Right ventricle myocardium superior (tissue), 1 donor: ENCODE data around the gene GNMT. TPM values are rescaled to one million over a fixed set of nuclear protein-coding genes. Genes with fewer than 3 reads are reported as not detected.
A peak's percentile ranks its signal among the peaks of the same experiment; 100 is the strongest.

Experiments used
- ATAC-seq: fragments of 200-7000 bp; cut with Tn5 transposase; one replicate; pipeline ENCODE4 v1.9.1; 2020; ENCODE audit warnings: mild to moderate bottlenecking; ENCODE audit not compliant: poor library complexity
- DNase-seq: peaks from one replicate; pipeline ENCODE4 v3.0.0-alpha.2; 2020
- intact Hi-C: fragments of 100-400 bp; cut with DNase I; formaldehyde crosslinking; loops from one replicate; pipeline ENCODE4 v1.11.2; 2022
- total RNA-seq: library from RNA; stranded (reverse); fragmentation: NEBNext Ultra II Directional; extraction: Animal tissue kit (Norgen Biotek cat#: 25700); gene quantifications from one replicate; pipeline ENCODE4 v1.2.1, GENCODE V29; 2021
- donor health status: DM: no; HTN: yes; CAD: no; lungs with severe emphysema.

GNMT gene
- total RNA-seq, 1 donor from 2014 or later, result 2.3 TPM

DNA sequence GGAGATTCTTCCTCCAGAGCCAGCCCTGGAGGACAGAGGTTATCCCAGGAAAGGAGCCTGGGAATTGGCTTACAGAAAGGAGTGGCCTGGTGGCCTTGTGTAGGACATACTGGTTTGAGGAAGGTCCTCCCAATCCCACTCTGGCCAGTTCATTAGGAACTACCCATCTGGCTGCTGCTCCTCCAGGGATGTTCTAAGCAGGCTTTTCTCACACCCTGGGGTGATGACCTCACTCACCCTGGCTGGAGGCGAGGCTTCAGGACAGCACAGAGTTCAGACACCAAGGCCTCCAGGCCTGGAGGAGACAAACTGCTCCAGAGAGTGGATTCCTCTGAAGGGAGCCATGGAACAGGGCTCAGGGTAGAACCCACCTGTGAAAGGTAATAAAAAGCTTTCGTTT lies 8.9 kb downstream of the GNMT start:
- no peak for ATAC-seq
- intact Hi-C loops, result no loop called here
- DNase-seq, result no peak

DNA sequence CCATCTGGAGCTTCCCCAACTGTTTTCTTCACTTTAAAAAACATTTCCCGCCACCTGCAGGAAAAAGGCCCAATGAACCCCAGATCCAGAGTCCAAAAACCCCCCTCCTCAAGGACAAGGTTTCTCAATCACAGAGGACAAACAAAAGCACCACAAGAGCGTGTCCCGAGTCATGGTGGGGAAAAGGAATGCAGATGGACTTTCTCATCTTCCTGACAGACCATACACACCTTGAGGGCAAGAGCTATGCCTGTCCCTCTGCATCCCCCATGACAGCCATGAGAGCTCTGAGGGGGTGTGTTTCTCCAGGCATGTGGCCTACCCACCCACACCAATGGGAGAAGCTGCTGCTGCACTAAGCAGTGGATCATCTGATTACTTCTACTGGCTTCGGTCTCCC lies 9.4 kb downstream of the GNMT start:
- intact Hi-C loops, result loop anchor here (10.0 kb wide), 1 partner anchor 65 kb away; no protein-coding TSS in a partner anchor
- no peak for DNase-seq

DNA sequence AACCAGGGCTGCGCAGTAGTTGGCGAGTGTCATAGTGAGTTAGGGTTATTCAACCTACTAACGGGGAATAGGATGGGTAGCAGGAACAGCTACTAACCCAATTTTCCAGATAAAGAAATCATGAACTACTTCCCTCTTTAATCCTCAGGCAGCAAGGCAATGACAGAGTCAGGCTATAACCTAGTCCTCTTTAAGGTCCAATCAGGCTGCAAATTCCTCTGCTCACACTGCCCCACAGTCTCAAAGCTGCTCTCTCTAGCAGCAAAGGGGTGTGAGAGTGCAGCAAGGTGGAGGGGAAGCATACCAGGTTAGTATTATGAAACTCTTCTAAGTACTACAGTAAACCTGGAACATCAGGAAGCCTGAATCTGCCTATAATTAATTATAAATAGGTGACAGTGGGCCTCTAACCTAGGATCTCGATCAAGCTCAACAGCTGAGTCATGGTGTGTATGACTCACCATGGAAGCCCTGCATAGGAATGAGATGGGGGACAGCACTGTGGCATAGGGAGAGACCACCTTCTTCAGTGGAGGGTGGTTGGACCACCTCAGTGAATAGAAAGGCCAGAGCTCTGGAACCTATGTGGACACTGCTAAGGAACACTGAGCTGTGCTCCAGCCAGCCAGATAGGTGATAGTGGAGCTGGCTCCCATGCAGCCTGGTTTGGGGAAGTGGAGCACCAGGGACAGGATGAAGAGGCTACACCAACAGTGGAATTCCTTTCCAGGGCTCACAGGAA lies 10.5 kb downstream of the GNMT start:
- intact Hi-C loops, result loop anchor here (10.0 kb wide), 1 partner anchor 66 kb away; no protein-coding TSS in a partner anchor
- DNase-seq (no peak), ATAC-seq (no peak)

More for the DNA sequence above, 9.4 kb downstream of the GNMT start:
- no peak for ATAC-seq

DNA sequence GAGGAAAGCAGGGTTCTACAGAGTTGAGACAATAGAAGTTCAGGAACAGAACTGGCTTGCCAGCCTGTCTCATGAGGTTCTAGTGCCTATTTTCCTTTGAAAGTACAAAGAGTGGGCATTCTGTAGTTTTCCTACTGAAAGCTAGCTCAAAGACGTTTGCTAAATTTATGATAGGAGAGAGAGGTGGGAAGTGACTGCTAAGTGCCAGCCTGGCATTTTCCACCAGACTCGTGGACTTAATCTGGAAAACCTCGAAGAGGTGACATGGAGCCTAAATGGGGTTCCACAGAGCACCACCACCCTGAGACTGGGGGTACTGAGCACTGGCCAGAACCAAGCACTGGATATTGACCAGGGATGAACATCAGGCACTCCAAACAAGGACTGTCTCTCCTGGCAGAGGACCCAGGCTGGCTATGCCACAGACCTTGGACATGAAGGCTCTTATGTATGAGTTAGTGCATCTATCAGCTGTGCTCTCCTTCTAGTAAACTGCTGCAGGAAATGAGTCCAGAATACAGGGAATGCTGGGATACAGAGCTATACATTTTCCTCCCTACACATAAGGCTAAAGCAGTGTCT lies 11.3 kb downstream of the GNMT start:
- DNase-seq, result no peak
- intact Hi-C loops, result loop anchor here (10.0 kb wide), 1 partner anchor 67 kb away; no protein-coding TSS in a partner anchor
- ATAC-seq, result no peak

DNA sequence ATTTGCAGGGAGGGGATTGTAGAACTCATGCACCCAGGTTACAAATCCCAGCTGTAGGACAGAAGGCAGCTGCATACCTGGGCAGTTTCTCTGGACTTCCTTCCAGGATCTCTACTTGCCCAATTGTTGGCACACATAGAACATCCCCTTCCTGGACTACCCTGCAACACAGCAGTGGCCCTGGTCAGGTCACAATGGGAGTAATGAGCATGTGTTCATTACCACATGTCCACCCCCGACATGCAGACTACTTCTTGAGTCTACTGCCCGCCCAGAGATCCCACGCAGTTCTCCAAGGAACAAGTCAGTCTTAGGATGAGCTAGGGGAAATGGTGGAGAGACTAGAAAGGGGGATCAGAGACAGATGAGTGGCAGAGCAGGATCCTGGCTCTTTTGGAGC lies 13.4 kb downstream of the GNMT start:
- intact Hi-C loops, result loop anchor here (10.0 kb wide), 1 partner anchor 69 kb away; no protein-coding TSS in a partner anchor
- no peak for DNase-seq
- no peak for ATAC-seq

DNA sequence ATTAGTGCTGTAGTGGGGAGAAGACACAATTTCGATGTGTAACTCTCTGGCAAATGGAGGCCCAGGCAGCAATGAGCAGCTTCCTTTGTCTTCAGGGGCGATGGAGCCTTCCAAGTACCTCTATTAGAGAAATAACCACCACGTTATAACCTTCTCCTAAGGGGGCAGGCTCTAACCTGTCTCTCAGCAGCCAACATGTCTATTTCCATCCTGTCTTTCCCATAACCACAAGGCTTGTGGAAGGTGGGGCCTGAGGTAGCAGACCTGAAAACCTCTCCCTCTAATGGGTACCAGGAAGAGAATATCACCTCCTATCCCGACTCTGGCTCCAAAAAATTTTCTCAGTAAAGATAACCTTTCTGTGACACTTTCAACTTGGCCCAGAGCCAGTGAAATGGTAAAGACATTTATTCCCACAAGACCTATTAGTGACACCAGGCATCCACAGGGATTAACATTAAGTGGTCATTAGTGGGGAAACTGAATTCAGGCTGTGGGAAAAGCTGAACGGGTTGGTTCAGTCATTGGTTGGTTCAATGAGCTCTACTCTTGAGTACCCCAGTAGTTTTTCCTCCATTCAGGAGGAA lies 14.5 kb downstream of the GNMT start:
- intact Hi-C loops, result loop anchor here (10.0 kb wide), 1 partner anchor 70 kb away; no protein-coding TSS in a partner anchor
- DNase-seq (no peak), ATAC-seq (no peak)

DNA sequence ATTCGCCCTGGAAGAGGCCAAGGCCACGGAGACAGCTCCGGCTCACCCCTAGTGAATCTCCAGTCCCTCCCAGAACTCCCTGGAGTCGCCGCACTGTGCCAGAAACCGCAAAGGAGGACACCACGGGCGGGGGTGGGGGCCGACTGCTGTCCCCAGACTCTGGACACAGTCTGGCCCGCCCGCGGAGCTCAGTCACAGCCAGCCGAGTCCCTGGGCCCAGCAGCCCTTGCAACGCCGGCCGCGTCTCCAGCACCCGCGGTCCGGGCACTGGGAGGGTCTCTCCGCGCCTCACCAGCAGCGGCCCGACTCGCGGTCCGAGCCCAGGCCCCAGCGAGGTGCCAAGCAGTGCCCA lies 17.9 kb downstream of the GNMT start:
- DNase-seq (peak; percentile 55), ATAC-seq (peak; percentile 15)
- intact Hi-C loops, result loop anchor here (10.0 kb wide), 1 partner anchor 74 kb away; no protein-coding TSS in a partner anchor

GRCh38 chr6:42978839-42979522 lies 18.4 kb downstream of the GNMT start, which contains the start of gene PEX6:
PEX6 (minus strand) TSS chr6:42979181; CDS start chr6:42979150, 31 bp downstream.
- ATAC-seq, result peak; percentile 96
- peak; percentile 96 for DNase-seq
- intact Hi-C loops, result loop anchor here (10.0 kb wide), 1 partner anchor 74 kb away; no protein-coding TSS in a partner anchor

GRCh38 chr6:42979523-42980177 lies 19.1 kb downstream of the GNMT start:
- DNase-seq (peak; percentile 13), ATAC-seq (peak; percentile 5)
- intact Hi-C loops, result loop anchor here (10.0 kb wide), 1 partner anchor 75 kb away; no protein-coding TSS in a partner anchor

- DNase-seq, result peak; percentile 28
- intact Hi-C loops, result no loop called here
- no peak for ATAC-seq
Observed at GRCh38 chr6:42981836-42982235, 21.3 kb downstream of the GNMT start.

DNA sequence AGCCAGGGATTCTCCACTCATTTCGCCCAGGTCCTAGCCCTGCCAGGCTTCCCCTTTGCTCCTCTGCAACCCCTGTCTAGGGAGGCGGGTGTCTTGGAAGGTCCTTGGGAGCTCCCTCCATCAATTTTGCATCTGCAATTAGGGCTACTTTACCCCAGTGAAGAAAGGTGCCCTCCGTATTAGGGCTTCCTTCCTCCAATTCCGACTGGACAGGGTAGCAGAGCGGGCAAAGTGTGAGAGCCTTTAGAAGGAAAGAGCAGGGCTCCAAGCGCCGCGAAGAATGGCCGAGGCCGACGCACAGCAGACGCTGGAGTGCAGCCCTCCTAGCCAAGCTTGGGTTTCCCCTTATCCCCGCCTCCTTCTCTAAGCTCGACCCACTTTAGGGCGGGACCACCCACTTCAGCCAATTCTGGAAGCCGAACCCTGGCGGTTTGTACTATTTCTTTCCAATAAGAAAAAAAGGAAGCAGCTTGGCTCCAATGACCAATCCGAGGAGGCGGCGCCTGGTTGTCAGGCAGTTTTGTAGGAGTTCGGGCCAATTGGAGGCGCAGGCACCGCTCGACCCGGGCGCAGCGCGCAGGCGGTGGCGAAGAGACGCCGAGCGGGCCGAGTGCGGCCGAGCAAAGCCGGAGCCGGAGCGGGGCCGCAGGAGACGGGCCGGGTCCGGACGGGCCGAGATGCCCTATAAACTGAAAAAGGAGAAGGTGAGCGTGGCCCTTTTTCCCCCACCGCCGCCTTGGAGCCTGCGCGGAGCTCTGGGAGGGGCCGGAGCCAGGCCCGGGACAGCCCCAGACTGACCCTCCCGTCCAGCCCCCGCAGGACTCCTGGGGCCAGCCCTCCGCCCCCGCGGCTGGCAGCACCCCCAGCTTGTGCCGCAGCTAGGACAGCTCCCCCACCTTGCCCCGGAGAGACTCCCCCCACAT lies 23.7 kb downstream of the GNMT start, which contains the start of gene PPP2R5D:
Gene PPP2R5D (plus strand): TSS at position 570 of the 923 bp plus-strand sequence. CDS start 108 bp downstream, at position 678.
- DNase-seq, result peak; percentile 98
- intact Hi-C loops, result loop anchor here (2.0 kb wide), 1 partner anchor 29 kb away; the partner anchor contains the start of gene MEA1
- ATAC-seq, result peak; percentile 96

DNA sequence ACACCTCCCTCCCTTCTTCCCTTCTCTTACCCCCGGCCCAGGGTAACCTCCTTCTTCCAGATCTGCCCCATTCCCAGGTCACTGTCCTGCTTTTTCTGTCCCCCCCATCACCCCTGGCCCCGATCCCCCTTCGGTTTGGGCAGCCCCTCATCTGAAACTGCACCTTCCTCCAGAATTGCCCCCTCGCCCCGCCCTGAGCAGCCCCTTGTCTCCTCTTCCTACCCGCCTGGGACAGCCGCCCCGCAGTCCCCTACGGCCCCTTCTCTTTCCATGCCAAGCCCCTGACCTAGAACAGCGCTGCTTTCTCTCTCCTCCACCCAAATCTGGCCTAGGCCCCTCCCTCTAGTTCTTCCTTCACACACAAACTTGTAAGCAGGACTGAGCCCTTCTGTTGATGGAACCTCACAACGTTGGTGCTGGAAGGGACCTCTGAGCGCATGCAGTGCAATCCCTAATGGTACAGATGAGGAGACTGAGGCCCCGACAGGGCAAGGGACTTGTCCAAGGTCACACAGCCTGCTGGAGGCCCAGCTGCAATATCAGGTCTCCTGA lies 24.4 kb downstream of the GNMT start:
- intact Hi-C loops, result loop anchor here (2.0 kb wide), 1 partner anchor 28 kb away; the partner anchor contains the start of gene MEA1
- ATAC-seq (peak; percentile 6), DNase-seq (no peak)

DNA sequence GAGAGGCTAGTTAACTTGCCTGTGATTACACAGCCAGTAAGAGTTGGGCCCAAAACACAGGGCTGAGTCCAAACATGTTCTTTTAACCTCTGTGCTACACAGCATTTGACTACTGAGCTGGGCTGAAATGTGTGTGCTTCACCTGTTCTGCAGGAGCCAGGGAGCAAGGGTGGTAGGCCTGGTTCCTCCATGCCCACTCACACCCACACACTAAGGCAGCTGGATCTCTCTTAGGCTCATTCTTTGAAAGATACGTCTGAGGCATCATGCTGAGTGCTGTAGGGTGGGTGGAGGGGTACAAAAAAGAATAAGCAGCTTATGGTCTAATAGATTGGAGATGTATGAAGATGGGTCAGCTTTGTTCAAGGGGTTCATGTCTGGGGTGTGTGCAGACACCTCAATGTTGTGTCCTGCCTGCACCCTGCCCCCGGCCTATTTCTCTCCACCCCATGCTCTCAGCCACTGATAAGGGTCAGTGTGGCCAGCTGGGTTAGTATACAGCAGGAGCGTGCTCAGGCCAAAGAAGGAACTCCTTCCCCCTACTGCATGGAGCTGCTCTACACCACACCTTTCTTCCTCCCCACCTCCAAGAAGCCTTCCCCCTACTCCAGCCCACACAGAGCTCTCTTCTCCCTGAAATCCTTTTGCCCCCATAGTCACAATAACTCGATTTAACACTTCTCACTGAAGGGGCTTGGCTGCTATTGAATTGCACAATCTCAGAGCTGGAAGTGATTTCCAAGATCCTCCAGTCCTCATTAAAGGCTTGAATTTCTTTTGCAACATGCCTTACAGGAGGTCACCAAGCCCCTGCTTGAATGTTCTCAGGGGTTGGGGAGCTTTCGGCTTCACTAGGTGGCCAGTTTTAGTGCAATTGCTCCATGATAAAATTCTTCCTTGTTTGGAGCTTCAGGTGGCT lies 27.2 kb downstream of the GNMT start:
- ATAC-seq (no peak), DNase-seq (peak; percentile 27)
- intact Hi-C loops, result no loop called here

- intact Hi-C loops, result no loop called here
- DNase-seq (peak; percentile 43), ATAC-seq (no peak)
Observed at GRCh38 chr6:42988486-42989020, 28.0 kb downstream of the GNMT start.

- ATAC-seq (no peak), DNase-seq (peak; percentile 6)
- intact Hi-C loops, result no loop called here
Observed at GRCh38 chr6:42989923-42990322, 29.4 kb downstream of the GNMT start.

- DNase-seq (no peak), ATAC-seq (no peak)
- intact Hi-C loops, result no loop called here
Observed at GRCh38 chr6:42993445-42993844, 32.9 kb downstream of the GNMT start.
